ENCODE data around the gene RAB40C.

GRCh38 chr16:662597-662996 is 72.7 kb downstream of the RAB40C start:
- TF ChIP-seq, protein P1, sequence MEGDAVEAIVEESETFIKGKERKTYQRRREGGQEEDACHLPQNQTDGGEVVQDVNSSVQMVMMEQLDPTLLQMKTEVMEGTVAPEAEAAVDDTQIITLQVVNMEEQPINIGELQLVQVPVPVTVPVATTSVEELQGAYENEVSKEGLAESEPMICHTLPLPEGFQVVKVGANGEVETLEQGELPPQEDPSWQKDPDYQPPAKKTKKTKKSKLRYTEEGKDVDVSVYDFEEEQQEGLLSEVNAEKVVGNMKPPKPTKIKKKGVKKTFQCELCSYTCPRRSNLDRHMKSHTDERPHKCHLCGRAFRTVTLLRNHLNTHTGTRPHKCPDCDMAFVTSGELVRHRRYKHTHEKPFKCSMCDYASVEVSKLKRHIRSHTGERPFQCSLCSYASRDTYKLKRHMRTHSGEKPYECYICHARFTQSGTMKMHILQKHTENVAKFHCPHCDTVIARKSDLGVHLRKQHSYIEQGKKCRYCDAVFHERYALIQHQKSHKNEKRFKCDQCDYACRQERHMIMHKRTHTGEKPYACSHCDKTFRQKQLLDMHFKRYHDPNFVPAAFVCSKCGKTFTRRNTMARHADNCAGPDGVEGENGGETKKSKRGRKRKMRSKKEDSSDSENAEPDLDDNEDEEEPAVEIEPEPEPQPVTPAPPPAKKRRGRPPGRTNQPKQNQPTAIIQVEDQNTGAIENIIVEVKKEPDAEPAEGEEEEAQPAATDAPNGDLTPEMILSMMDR (IDR thresholded peaks at IDR 0.05) = no peak
- no peak for TF ChIP-seq POLR2AphosphoS5 (IDR thresholded peaks at IDR 0.05)
